RCC 7860 (cell line): ENCODE measurements around the gene ADGRG1.

ENCODE experiments used
- DNase-seq: peaks from one replicate; pipeline ENCODE4 v3.0.0-alpha.2; 2015; ENCODE audit warnings: low spot score
- FAIRE-seq: peaks from 2 replicates; lab custom pipeline; 2012; peaks lifted over from hg19 to GRCh38; lab: Jason Lieb, UNC

Gene ADGRG1

DNA sequence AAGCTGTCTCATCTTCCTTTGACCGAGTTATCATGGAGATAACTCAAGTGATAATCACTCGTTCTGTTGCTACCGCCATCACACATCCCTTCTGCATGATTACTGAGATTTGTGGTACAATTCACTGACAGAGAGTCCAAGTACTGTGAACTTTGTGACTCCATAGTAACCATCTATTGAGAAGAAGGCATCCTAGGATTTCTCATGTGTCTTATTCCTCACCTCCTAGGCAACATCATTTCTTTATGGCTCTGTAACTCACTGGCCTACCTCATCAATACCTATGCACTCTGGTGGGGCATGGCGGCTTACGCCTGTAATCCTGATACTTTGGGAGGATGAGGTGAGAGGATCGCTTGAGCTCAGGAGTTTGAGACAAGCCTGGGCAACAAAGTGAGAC, 85.6 kb downstream of the ADGRG1 start:
- no peak for DNase-seq
- no peak for FAIRE-seq
